Gastrocnemius medialis (tissue), 4 donors: Measurements from ENCODE around the gene SYT6. TPM values are rescaled to one million over a fixed set of nuclear protein-coding genes. Genes with fewer than 3 reads are reported as not detected.

ENCODE experiments used
- ATAC-seq, 2 donors: fragments of 150-250 bp; one replicate each; pipeline ENCODE4 v1.9.1; 2016
- DNase-seq, 2 donors: peaks; one replicate each; pipeline ENCODE4 v3.0.0-alpha.2; 2019
- H3K27ac ChIP-seq, 4 donors: fragments of 200-600 bp; sonication (generic); 1 replicate in 1 of 4; 2 replicates in 3 of 4; pipeline ENCODE4 v1.5.1; 2016 to 2018; ENCODE audit warnings: mild to moderate bottlenecking in 2 of 4, moderate library complexity in 1 of 4
- H3K27me3 ChIP-seq, 3 donors: fragments of 200-600 bp; sonication (generic) in 2 of 3; 1 replicate in 1 of 3; 2 replicates in 2 of 3; pipeline versions ENCODE4 v1.5.1 to v1.6.0; 2016 to 2019; ENCODE audit warnings: mild to moderate bottlenecking in 1 of 3, moderate library complexity in 1 of 3
- H3K36me3 ChIP-seq, 2 donors: fragments of 200-600 bp; sonication (generic) in 1 of 2; one replicate each; pipeline ENCODE4 v1.5.1; 2017 to 2018
- H3K4me1 ChIP-seq, 2 donors: fragments of 200-600 bp; sonication (generic) in 1 of 2; one replicate each; pipeline ENCODE4 v1.5.1; 2016 to 2017; ENCODE audit warnings: mild to moderate bottlenecking in 2 of 2
- H3K4me3 ChIP-seq, 4 donors: fragments of 200-600 bp; sonication (generic) in 3 of 4; 1 replicate in 1 of 4; 2 replicates in 3 of 4; pipeline ENCODE4 v1.5.1; 2016 to 2019; ENCODE audit warnings: mild to moderate bottlenecking in 2 of 4
- H3K9me3 ChIP-seq, 3 donors: fragments of 200-600 bp; sonication (generic) in 2 of 3; 1 replicate in 1 of 3; 2 replicates in 2 of 3; pipeline ENCODE4 v1.5.1; 2016 to 2019
- POLR2A ChIP-seq, 2 donors: fragments of 450-650 bp; IDR thresholded peaks; one replicate each; pipeline ENCODE4 v1.6.1; 2017; ENCODE audit warnings: antibody characterized with exemption in 2 of 2, mild to moderate bottlenecking in 2 of 2, moderate library complexity in 2 of 2
- in situ Hi-C, 4 donors: fragments of 200-750 bp; cut with MboI; loops; one replicate each; pipeline versions ENCODE4 v1.15.0 to v1.8.0; 2017; ENCODE audit warnings: low sequenced_read_pairs in 4 of 4
- intact Hi-C: fragments of 100-400 bp; cut with DNase I; formaldehyde crosslinking; loops from one replicate; pipeline ENCODE4 v1.15.1; 2023; ENCODE audit warnings: low total_unique reads
- total RNA-seq, 4 donors: library from RNA; depleted of rRNA; stranded (reverse); fragments of >200 nt; gene quantifications; one replicate each; pipeline versions ENCODE4 v1.1.0 to v1.2.3, GENCODE V29; 2016
- TF ChIP-seq, protein P1 (sequence below), 5 experiments: fragments of 450-650 bp in 3 of 5; fragments of 200-600 bp in 2 of 5; sonication (generic) in 2 of 5; IDR thresholded peaks in 4 of 5; conservative IDR thresholded peaks in 1 of 5; 1 replicate in 4 of 5; 2 replicates in 1 of 5; pipeline ENCODE4 v1.5.1; 2016 to 2019; ENCODE audit warnings: antibody characterized with exemption in 5 of 5, mild to moderate bottlenecking in 3 of 5, moderate library complexity in 3 of 5

SYT6 gene
- total RNA-seq, 4 donors from 2014 or later: 0.20 TPM; not detected in 3

DNA sequence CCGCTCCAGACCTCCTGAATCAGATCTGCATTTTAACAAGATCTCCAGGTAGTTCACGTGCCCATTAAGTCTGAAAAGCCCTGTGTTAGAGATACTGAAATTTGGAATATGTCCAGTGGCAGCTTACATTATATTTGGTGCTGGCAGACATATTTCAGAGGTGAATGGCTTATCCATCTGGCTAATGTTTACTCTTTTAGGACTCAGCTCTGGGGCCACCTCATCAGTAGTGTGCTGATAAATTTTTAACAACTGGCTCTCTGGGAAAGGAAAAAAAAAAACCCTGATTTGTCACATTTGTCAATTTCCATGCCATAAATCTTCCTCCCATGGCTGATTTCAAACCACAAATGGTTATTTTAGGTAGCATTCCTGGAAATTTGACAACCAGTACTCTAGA, 25.3 kb upstream of the SYT6 start:
- H3K36me3 ChIP-seq: no peaks in the 10 kb centered on the region

GRCh38 chr1:114177282-114177681, 23.6 kb upstream of the SYT6 start:
- Histone ChIP-seq H3K4me3 (no peak overlapping the region), H3K4me1 (no peaks in the 10 kb centered on the region), H3K9me3 (no peaks in the 10 kb centered on the region), H3K36me3 (no peaks in the 10 kb centered on the region), H3K27ac (no peak overlapping the region), H3K27me3 (no peaks in the 10 kb centered on the region)
- TF ChIP-seq, protein P1, sequence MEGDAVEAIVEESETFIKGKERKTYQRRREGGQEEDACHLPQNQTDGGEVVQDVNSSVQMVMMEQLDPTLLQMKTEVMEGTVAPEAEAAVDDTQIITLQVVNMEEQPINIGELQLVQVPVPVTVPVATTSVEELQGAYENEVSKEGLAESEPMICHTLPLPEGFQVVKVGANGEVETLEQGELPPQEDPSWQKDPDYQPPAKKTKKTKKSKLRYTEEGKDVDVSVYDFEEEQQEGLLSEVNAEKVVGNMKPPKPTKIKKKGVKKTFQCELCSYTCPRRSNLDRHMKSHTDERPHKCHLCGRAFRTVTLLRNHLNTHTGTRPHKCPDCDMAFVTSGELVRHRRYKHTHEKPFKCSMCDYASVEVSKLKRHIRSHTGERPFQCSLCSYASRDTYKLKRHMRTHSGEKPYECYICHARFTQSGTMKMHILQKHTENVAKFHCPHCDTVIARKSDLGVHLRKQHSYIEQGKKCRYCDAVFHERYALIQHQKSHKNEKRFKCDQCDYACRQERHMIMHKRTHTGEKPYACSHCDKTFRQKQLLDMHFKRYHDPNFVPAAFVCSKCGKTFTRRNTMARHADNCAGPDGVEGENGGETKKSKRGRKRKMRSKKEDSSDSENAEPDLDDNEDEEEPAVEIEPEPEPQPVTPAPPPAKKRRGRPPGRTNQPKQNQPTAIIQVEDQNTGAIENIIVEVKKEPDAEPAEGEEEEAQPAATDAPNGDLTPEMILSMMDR (IDR thresholded peaks at IDR 0.05 in 4 of 5, conservative IDR thresholded peaks at IDR 0.05 in 1 of 5): no peak
- no peak for TF ChIP-seq POLR2A (IDR thresholded peaks at IDR 0.05)
- in situ Hi-C loops: no loop called here
- no peak for ATAC-seq
- no peak for DNase-seq
- intact Hi-C loops: no loop called here

More for the DNA sequence above, 25.3 kb upstream of the SYT6 start:
- no peaks in the 10 kb centered on the region for H3K9me3 ChIP-seq
- DNase-seq (no peak), ATAC-seq (no peak)
- H3K4me3 ChIP-seq: no peak overlapping the region
- H3K27ac ChIP-seq: no peak overlapping the region
- TF ChIP-seq, protein P1 (IDR thresholded peaks at IDR 0.05 in 4 of 5, conservative IDR thresholded peaks at IDR 0.05 in 1 of 5): no peak
- no peak for TF ChIP-seq POLR2A (IDR thresholded peaks at IDR 0.05)
- H3K4me1 ChIP-seq: no peaks in the 10 kb centered on the region
- intact Hi-C loops: no loop called here
- H3K27me3 ChIP-seq: no peaks in the 10 kb centered on the region
- in situ Hi-C loops: no loop called here

- intact Hi-C loops (no loop called here), in situ Hi-C loops (no loop called here)
- DNase-seq: no peak
Observed at GRCh38 chr1:114176366-114176765, 22.7 kb upstream of the SYT6 start.

DNA sequence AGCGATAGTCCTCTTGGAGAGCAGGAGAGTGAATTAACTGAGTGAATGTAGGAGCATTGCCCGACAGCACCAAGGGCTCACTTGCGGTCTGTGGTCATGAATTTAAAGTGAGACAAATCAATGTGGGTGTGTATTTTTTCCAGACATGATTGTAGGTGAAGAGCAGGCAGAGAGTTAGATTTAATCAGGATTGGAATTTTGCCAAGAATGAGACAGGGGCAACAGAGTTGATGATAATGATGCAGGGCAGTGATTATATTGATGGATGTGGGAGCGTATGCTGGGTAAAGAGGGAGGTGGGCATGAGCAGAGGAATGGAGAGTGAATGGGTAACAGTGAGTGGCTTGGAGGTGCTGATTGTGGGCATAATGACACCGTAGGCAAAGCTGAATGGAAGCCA, 20.0 kb upstream of the SYT6 start:
- H3K27me3 ChIP-seq: no peaks in the 10 kb centered on the region
- H3K9me3 ChIP-seq: no peaks in the 10 kb centered on the region
- no peaks in the 10 kb centered on the region for H3K36me3 ChIP-seq
- ATAC-seq (no peak), DNase-seq (no peak)
- no peak overlapping the region for H3K4me3 ChIP-seq
- no peak overlapping the region for H3K27ac ChIP-seq
- no peaks in the 10 kb centered on the region for H3K4me1 ChIP-seq
- in situ Hi-C loops: no loop called here
- intact Hi-C loops: no loop called here
- TF ChIP-seq POLR2A (IDR thresholded peaks at IDR 0.05): no peak
- TF ChIP-seq, protein P1 (IDR thresholded peaks at IDR 0.05 in 4 of 5, conservative IDR thresholded peaks at IDR 0.05 in 1 of 5): no peak

More at GRCh38 chr1:114176366-114176765, 22.7 kb upstream of the SYT6 start:
- Histone ChIP-seq H3K36me3 (no peaks in the 10 kb centered on the region), H3K9me3 (no peaks in the 10 kb centered on the region), H3K4me1 (no peaks in the 10 kb centered on the region), H3K4me3 (no peak overlapping the region), H3K27me3 (no peaks in the 10 kb centered on the region), H3K27ac (no peak overlapping the region)
- no peak for ATAC-seq
- no peak for TF ChIP-seq POLR2A (IDR thresholded peaks at IDR 0.05)
- TF ChIP-seq, protein P1 (IDR thresholded peaks at IDR 0.05 in 4 of 5, conservative IDR thresholded peaks at IDR 0.05 in 1 of 5): no peak

DNA sequence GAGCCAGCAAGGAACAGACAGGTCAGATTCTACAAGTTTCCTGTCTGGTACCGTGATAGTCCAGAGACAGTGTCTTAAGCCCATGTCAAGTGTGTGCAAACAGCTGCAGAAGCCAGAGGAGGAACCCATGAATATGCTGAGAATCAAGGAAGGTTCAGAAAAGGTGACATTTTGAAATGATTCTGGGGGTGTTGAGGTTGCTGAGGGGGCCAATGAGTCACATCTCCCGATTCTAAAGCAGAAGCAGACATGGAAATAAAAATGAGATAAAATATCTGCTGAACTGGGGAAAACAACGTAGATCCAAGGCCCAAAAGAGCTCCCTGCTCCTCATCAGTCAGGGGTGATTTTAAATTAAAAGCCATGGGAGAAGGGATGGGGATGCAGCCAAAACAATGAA, 15.8 kb upstream of the SYT6 start:
- Histone ChIP-seq H3K4me1 (peaks cover 0 to 2% of the 10 kb centered on the region in 2 donors), H3K4me3 (no peak overlapping the region), H3K36me3 (no peaks in the 10 kb centered on the region), H3K9me3 (no peaks in the 10 kb centered on the region), H3K27ac (no peak overlapping the region), H3K27me3 (no peaks in the 10 kb centered on the region)
- ATAC-seq (no peak), DNase-seq (no peak)
- no peak for TF ChIP-seq POLR2A (IDR thresholded peaks at IDR 0.05)
- TF ChIP-seq, protein P1 (IDR thresholded peaks at IDR 0.05 in 4 of 5, conservative IDR thresholded peaks at IDR 0.05 in 1 of 5): no peak
- intact Hi-C loops: no loop called here
- in situ Hi-C loops: no loop called here
